ENCODE data around the gene ICAM4. TPM values are rescaled to one million over a fixed set of nuclear protein-coding genes. Genes with fewer than 3 reads are reported as not detected.
A peak's percentile ranks its signal among the peaks of the same experiment; 100 is the strongest.

Gene ICAM4
- total RNA-seq, 1 experiment from 2014 or later, result 2.0 TPM

- no peak for ATAC-seq
- H3K4me1 Mint-ChIP-seq, result 0 out of 2 replicates have a peak, but pooled peaks cover 4% of the 10 kb centered on the region
- no peak for DNase-seq (ENCODE audit: low spot score)
Measured at GRCh38 chr19:10270180-10270615, 16.6 kb upstream of the ICAM4 start.

GRCh38 chr19:10270616-10271394 is 15.9 kb upstream of the ICAM4 start, which contains the start of gene ICAM1:
TSS of gene ICAM1 (plus strand) at chr19:10271120. CDS start at chr19:10271160, 40 bp downstream.
- H3K4me1 Mint-ChIP-seq, result 0 out of 2 replicates have a peak, but pooled peaks cover 4% of the 10 kb centered on the region
- peak; percentile 72 for ATAC-seq
- peak; percentile 78 for DNase-seq (ENCODE audit: low spot score)
- H3K27me3 Mint-ChIP-seq (ENCODE audit: low read depth), result peaks cover 49% of the 10 kb centered on the region
- CTCF ChIA-PET, result interaction anchor here (0.6 to 6.1 kb wide), 32 partner anchors 9 to 588 kb away, joined by 3 to 180 read pairs (median 6); partner anchors contain the start of genes CDC37, DNM2, DNMT1 and FDX2
- no peaks in the 10 kb centered on the region for H3K36me3 Mint-ChIP-seq
- H3K4me3 Mint-ChIP-seq, result peak within 1 kb of the TSS; percentile 68
- POLR2A ChIA-PET, result interaction anchor here (0.5 to 2.5 kb wide), 10 partner anchors 12 to 118 kb away, joined by 3 to 12 read pairs (median 6); partner anchors contain the start of genes ICAM4, ICAM5, RAVER1 and TYK2
- H3K27ac Mint-ChIP-seq, result no peak within 1 kb of the TSS
- no peaks in the 10 kb centered on the region for H3K9me3 Mint-ChIP-seq
- no peak; the same call in 1 of the 2 replicates for TF ChIP-seq CREM (CRISPR knock-in tag; IDR thresholded peaks at IDR 0.05)
- no peak for TF ChIP-seq CTCF (IDR thresholded peaks at IDR 0.05)
- no peak; the same call in 1 of the 2 replicates for TF ChIP-seq ZNF263 (CRISPR knock-in tag; IDR thresholded peaks at IDR 0.05; ENCODE audit: low read depth)
- TF ChIP-seq MXD4 (CRISPR knock-in tag; IDR thresholded peaks at IDR 0.05; ENCODE audit: borderline replicate concordance), result no peak
- TF ChIP-seq ATF2 (CRISPR knock-in tag; IDR thresholded peaks at IDR 0.05; ENCODE audit: borderline replicate concordance, low read depth), result 0 out of 2 replicates have a peak, but pooled peaks have one; percentile 25
- no peak for TF ChIP-seq ZNF532 (CRISPR knock-in tag; IDR thresholded peaks at IDR 0.05; ENCODE audit: borderline replicate concordance)
- no peak for TF ChIP-seq ZNF416 (CRISPR knock-in tag; IDR thresholded peaks at IDR 0.05)
- no peak for TF ChIP-seq TEAD4 (CRISPR knock-in tag; IDR thresholded peaks at IDR 0.05)
- no peak for TF ChIP-seq FOXJ3 (CRISPR knock-in tag; IDR thresholded peaks at IDR 0.05; ENCODE audit: borderline replicate concordance)
- TF ChIP-seq USF2 (CRISPR knock-in tag; IDR thresholded peaks at IDR 0.05), result peak; percentile 69
- no peak for TF ChIP-seq SMAD4 (CRISPR knock-in tag; IDR thresholded peaks at IDR 0.05)

More at GRCh38 chr19:10270180-10270615, 16.6 kb upstream of the ICAM4 start:
- Mint-ChIP-seq H3K36me3 (no peaks in the 10 kb centered on the region), H3K27me3 (ENCODE audit: low read depth) (peaks cover 49% of the 10 kb centered on the region), H3K9me3 (no peaks in the 10 kb centered on the region), H3K4me3 (peak overlapping the region; percentile 68), H3K27ac (no peak overlapping the region)
- ChIA-PET CTCF (interaction anchor here (1.1 to 6.1 kb wide), 26 partner anchors 10 to 588 kb away, joined by 3 to 180 read pairs (median 10); partner anchors contain the start of genes CDC37, FDX2, ICAM4 and ICAM5), POLR2A (interaction anchor here (1.2 to 2.5 kb wide), 7 partner anchors 11 to 111 kb away, joined by 3 to 12 read pairs (median 8); partner anchors contain the start of genes ICAM4, ICAM5, RAVER1 and TYK2)
- TF ChIP-seq FOXP4 (CRISPR knock-in tag; IDR thresholded peaks at IDR 0.05) (no peak), PREB (CRISPR knock-in tag; IDR thresholded peaks at IDR 0.05; ENCODE audit: borderline replicate concordance) (no peak), JUN (CRISPR knock-in tag; IDR thresholded peaks at IDR 0.05) (no peak), PRRX2 (CRISPR knock-in tag; IDR thresholded peaks at IDR 0.05) (no peak), GABPB1 (CRISPR knock-in tag; IDR thresholded peaks at IDR 0.05) (no peak), MLX (CRISPR knock-in tag; IDR thresholded peaks at IDR 0.05) (no peak), TCF7 (CRISPR knock-in tag; IDR thresholded peaks at IDR 0.05; ENCODE audit: low read depth) (no peak)
